ENCODE results near the gene CNTF. TPM values are rescaled to one million over a fixed set of nuclear protein-coding genes. Genes with fewer than 3 reads are reported as not detected.

The CNTF gene
- total and polyA plus RNA-seq, 10 of the 15 experiments (the other 5 are each of a cell fraction or from before 2014, with no cell fraction given): 0.16 to 2.3 (median 0.73) TPM

DNA sequence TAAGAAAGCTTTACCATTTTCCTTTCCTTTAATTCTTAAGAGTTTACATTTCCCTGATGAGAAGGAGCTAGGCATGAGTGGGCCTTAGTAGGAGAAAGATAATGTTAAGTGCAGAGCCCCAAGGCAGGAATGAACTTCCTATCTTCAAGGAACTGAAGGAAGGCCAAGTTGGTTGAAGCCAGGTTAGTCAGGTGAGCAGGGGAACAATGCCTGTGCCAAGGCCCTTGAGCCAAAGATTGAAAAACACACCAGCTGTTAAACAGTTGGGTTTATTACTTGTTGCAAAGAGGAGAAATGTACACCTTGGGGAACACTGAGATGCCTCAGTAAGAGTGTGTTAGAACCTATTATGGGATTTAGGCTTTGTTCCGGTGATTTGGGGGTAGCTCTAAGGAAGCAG lies 10.0 kb downstream of the CNTF start:
- SMC1A ChIA-PET (ENCODE audit: uncharacterized antibody, unreplicated experiment): interaction anchor here (0.6 to 6.5 kb wide), 8 partner anchors 9 to 526 kb away, joined by 3 to 73 read pairs (median 4); partner anchors contain the start of gene LPXN
- no peak for FAIRE-seq
- no TSS peak for BruUV-seq (replicated peaks)

More for the DNA sequence above, 10.0 kb downstream of the CNTF start:
- H3K27ac ChIP-seq (ENCODE audit: control insufficient read depth, insufficient read depth): no peak overlapping the region
- DNase-seq (ENCODE audit: low read depth, low spot score): no peak
- ChIA-PET POLR2A (no interaction called here), CTCF (interaction anchor here (0.7 to 9.8 kb wide), 9 partner anchors 9 to 65 kb away, joined by 3 to 156 read pairs (median 5); partner anchors contain the start of gene CNTF), RAD21 (ENCODE audit: unreplicated experiment) (interaction anchor here (1.0 to 2.2 kb wide), 3 partner anchors 9 to 64 kb away, joined by 3 to 7 read pairs (median 5); no protein-coding TSS in a partner anchor)
- H3K27me3 ChIP-seq (replicated peaks in 1 of 2; ENCODE audit: control insufficient read depth in 2 of 2, insufficient read depth in 2 of 2, low read length in 1 of 2): no peaks in the 10 kb centered on the region
- TF ChIP-seq RB1 (IDR thresholded peaks at IDR 0.05; ENCODE audit: borderline replicate concordance) (no peak), ZNF384 (IDR thresholded peaks at IDR 0.05; ENCODE audit: borderline replicate concordance, low read depth, low read length) (no peak), ZSCAN29 (IDR thresholded peaks at IDR 0.05) (no peak), NR2C1 (IDR thresholded peaks at IDR 0.05) (no peak), BRCA1 (IDR thresholded peaks at IDR 0.05; ENCODE audit: low read depth, low read length) (no peak), CHD2 (IDR thresholded peaks at IDR 0.05; ENCODE audit: borderline replicate concordance, low read depth, low read length) (no peak), NRF1 (conservative IDR thresholded peaks at IDR 0.05; ENCODE audit: low read depth, low read length) (no peak), ZNF622 (IDR thresholded peaks at IDR 0.05) (no peak), HDAC6 (IDR thresholded peaks at IDR 0.05; ENCODE audit: unreplicated experiment) (no peak), EP300 (IDR thresholded peaks at IDR 0.05; ENCODE audit: borderline replicate concordance in 1 of 2, control insufficient read depth in 1 of 2, low read depth in 2 of 2, low read length in 2 of 2) (no peak), RBBP5 (conservative IDR thresholded peaks at IDR 0.05) (no peak), STAT3 (IDR thresholded peaks at IDR 0.05; ENCODE audit: low read depth, low read length) (no peak), HDGF (IDR thresholded peaks at IDR 0.05) (no peak), EGR1 (IDR thresholded peaks at IDR 0.05; ENCODE audit: borderline replicate concordance in 1 of 2, low read depth in 2 of 2, low read length in 2 of 2) (no peak), CEBPB (IDR thresholded peaks at IDR 0.05; ENCODE audit: borderline replicate concordance in 1 of 2, low read depth in 2 of 2, low read length in 2 of 2) (no peak), STAT1 (conservative IDR thresholded peaks at IDR 0.05) (no peak), RCOR1 (conservative IDR thresholded peaks at IDR 0.05; ENCODE audit: low read depth, low read length) (no peak), ESRRA (IDR thresholded peaks at IDR 0.05; ENCODE audit: low read length) (no peak), POLR2A (IDR thresholded peaks at IDR 0.05; ENCODE audit: low read depth, low read length) (no peak)
- TF ChIP-seq, protein P1, sequence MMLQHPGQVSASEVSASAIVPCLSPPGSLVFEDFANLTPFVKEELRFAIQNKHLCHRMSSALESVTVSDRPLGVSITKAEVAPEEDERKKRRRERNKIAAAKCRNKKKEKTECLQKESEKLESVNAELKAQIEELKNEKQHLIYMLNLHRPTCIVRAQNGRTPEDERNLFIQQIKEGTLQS (IDR thresholded peaks at IDR 0.05; ENCODE audit: borderline replicate concordance, extremely low read depth, low read depth, low read length): no peak
- ATAC-seq: no peak
- in situ Hi-C loops (cut with MboI): no loop called here
- H4K20me1 ChIP-seq (ENCODE audit: control insufficient read depth, insufficient read depth): no peaks in the 10 kb centered on the region
- H3K9ac ChIP-seq (ENCODE audit: control insufficient read depth, insufficient read depth, low read length): no peak overlapping the region
- no peaks in the 10 kb centered on the region for H3K79me2 ChIP-seq (ENCODE audit: control insufficient read depth, insufficient read depth, low read length)
- H3K4me1 ChIP-seq (ENCODE audit: control insufficient read depth, insufficient read depth, low read length): no peaks in the 10 kb centered on the region
- no peaks in the 10 kb centered on the region for H3K9me3 ChIP-seq (replicated peaks; ENCODE audit: control insufficient read depth, insufficient read depth, low read length)
- intact Hi-C loops (cut with micrococcal nuclease; ENCODE audit: unreplicated experiment): loop anchor here (5.0 kb wide), 1 partner anchor 65 kb away; no protein-coding TSS in a partner anchor
- WGBS (ENCODE audit: insufficient coverage, insufficient replicate concordance, low lambda C conversion rate, missing lambda C conversion rate): 100% methylated on average over 1 of the region's 1 CpG
- H3K4me2 ChIP-seq (ENCODE audit: control insufficient read depth, insufficient read depth): no peak overlapping the region
- H3K36me3 ChIP-seq (ENCODE audit: control insufficient read depth in 2 of 2, insufficient read depth in 2 of 2, low read length in 1 of 2): no peaks in the 10 kb centered on the region; a peak in 1 of 4 replicates
- H3K4me3 ChIP-seq: no peak overlapping the region
- H2AFZ ChIP-seq (ENCODE audit: control insufficient read depth, low read depth, low read length): no peak overlapping the region

Measured in GM12878 (cell line).